Measurements from ENCODE around the gene FAM20A. TPM values are rescaled to one million over a fixed set of nuclear protein-coding genes. Genes with fewer than 3 reads are reported as not detected.
"Not testable (repeated sequence)": the region's sequence is repeated elsewhere in the genome, so short reads cannot be mapped to it uniquely, and the experiment has no call there.

Gene FAM20A
- total and polyA plus RNA-seq, 2 of the 8 experiments (the other 6 are each of a cell fraction or from before 2014, with no cell fraction given) = 3.6 to 11.9 TPM

DNA sequence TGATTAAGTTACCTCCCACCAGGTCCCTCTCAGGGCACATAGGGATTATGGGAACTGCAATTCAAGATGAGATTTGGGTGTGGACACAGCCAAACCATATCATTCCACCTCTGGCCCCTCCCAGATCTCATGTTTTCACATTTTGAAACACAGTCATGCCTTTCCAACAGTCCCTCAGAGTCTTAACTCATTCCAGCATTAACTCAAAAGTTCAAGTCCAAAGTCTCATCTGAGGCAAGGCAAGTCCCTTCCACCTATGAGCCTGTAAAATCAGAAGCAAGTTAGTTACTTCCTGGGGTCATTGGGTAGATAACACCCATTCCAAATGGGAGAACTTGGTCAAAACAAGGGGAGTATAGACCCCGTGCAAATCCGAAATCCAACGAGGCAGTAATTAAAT, 83.6 kb downstream of the FAM20A start:
- H2BK120ac ChIP-seq (replicated peaks; ENCODE audit: low read depth, low read length); H4K8ac ChIP-seq (ENCODE audit: extremely low read depth, insufficient read depth, low read length); H4K91ac ChIP-seq (replicated peaks; ENCODE audit: insufficient read length, low read length); H3K9ac ChIP-seq (replicated peaks in 1 of 4; ENCODE audit: extremely low read depth in 1 of 4, low read depth in 3 of 4, low read length in 3 of 4); H3K4ac ChIP-seq (replicated peaks; ENCODE audit: insufficient read length, low read depth, low read length); H3K4me1 ChIP-seq (replicated peaks in 1 of 4; ENCODE audit: control insufficient read depth in 3 of 4, insufficient read depth in 4 of 4, low read length in 3 of 4); H3K18ac ChIP-seq (ENCODE audit: extremely low read depth, low read length); H3K23me2 ChIP-seq (ENCODE audit: low read depth, low read length); H4K20me1 ChIP-seq (replicated peaks in 1 of 2; ENCODE audit: control insufficient read depth in 1 of 2, insufficient read depth in 2 of 2, low read length in 2 of 2); DNase-seq (ENCODE audit: low read depth in 1 of 2, low spot score in 2 of 2); H2AFZ ChIP-seq (ENCODE audit: low read length); H3K23ac ChIP-seq (ENCODE audit: insufficient read length); H2BK5ac ChIP-seq (ENCODE audit: low read depth, low read length); H3K14ac ChIP-seq (ENCODE audit: insufficient read length); POLR2A ChIA-PET (ENCODE audit: partially characterized antibody); FAIRE-seq; H3K79me1 ChIP-seq (ENCODE audit: low read depth, low read length); H2BK15ac ChIP-seq (ENCODE audit: low read length); CTCF ChIA-PET (ENCODE audit: partially characterized antibody); H4K5ac ChIP-seq (ENCODE audit: insufficient read length, low read depth, low read length); H2BK12ac ChIP-seq (ENCODE audit: low read depth, low read length); H2BK20ac ChIP-seq (ENCODE audit: low read length); H3K4me3 ChIP-seq (ENCODE audit: extremely low read depth in 1 of 4, insufficient read depth in 2 of 4, low read depth in 3 of 4, low read length in 4 of 4); H3K27me3 ChIP-seq (replicated peaks in 1 of 4; ENCODE audit: control insufficient read depth in 3 of 4, extremely low read depth in 1 of 4, insufficient read depth in 3 of 4, low read length in 3 of 4); H2AK5ac ChIP-seq (ENCODE audit: low read depth, low read length); H3K4me2 ChIP-seq (ENCODE audit: insufficient read depth in 1 of 2, low read depth in 2 of 2, low read length in 2 of 2); H3K27ac ChIP-seq (ENCODE audit: low read depth, low read length); H3K56ac ChIP-seq (replicated peaks; ENCODE audit: insufficient read length, low read depth, low read length): not testable (repeated sequence)
- 86% methylated on average over 3 of the region's 3 CpGs; no CpG with 5 or more reads in 1 of the 2 experiments for WGBS, 2 experiments (ENCODE audit: extremely low coverage in 1 of 2, insufficient coverage in 1 of 2, insufficient read length in 1 of 2, insufficient replicate concordance in 2 of 2, low coverage in 1 of 2, low lambda C conversion rate in 2 of 2, missing lambda C conversion rate in 1 of 2)
- Histone ChIP-seq H3K36me3 (ENCODE audit: control insufficient read depth in 2 of 4, insufficient read depth in 4 of 4, low read length in 3 of 4) (peaks cover 10 to 43% (median 23%) of the 10 kb centered on the region in 4 experiments; a peak in 6 of 8 replicates), H3K79me2 (ENCODE audit: control insufficient read depth in 1 of 2, insufficient read depth in 2 of 2, low read length in 2 of 2) (peaks cover 8 to 77% of the 10 kb centered on the region in 2 experiments), H3K9me3 (ENCODE audit: insufficient read depth in 2 of 2, low read depth in 1 of 2, low read length in 1 of 2) (peaks cover 10 to 14% of the 10 kb centered on the region in 2 experiments)
